ENCODE data around the gene PKD2. TPM values are rescaled to one million over a fixed set of nuclear protein-coding genes. Genes with fewer than 3 reads are reported as not detected.
"Not testable (repeated sequence)": the region's sequence is repeated elsewhere in the genome, so short reads cannot be mapped to it uniquely, and the experiment has no call there.

PKD2 gene
- total and polyA plus RNA-seq, 10 donors = 3.5 to 23.0 (median 15.5) TPM

GRCh38 chr4:88102026-88102425, 94.6 kb downstream of the PKD2 start:
- no peaks in the 10 kb centered on the region for H3K9me3 ChIP-seq
- H3K4me1 ChIP-seq = peaks cover 0 to 9% (median under 1%) of the 10 kb centered on the region in 6 donors
- no peaks in the 10 kb centered on the region for H3K27me3 ChIP-seq (replicated peaks in 1 of 7)
- no peak for DNase-seq
- H3K4me3 ChIP-seq = no peak overlapping the region
- intact Hi-C loops (cut with DNase I; ENCODE audit: low total_unique reads) = no loop called here
- no peak overlapping the region for H3K27ac ChIP-seq
- TF ChIP-seq CTCF (IDR thresholded peaks at IDR 0.05 in 8 of 11, conservative IDR thresholded peaks at IDR 0.05 in 3 of 11) (no peak), POLR2AphosphoS5 (IDR thresholded peaks at IDR 0.05) (no peak), POLR2A (IDR thresholded peaks at IDR 0.05) (no peak)
- 64 to 79% (median 65%) methylated on average over 7 of the region's 7 CpGs for WGBS, 5 donors
- no peaks in the 10 kb centered on the region for H3K36me3 ChIP-seq

GRCh38 chr4:88104902-88105610, 97.6 kb downstream of the PKD2 start:
- no peaks in the 10 kb centered on the region for H3K36me3 ChIP-seq
- H3K27me3 ChIP-seq (replicated peaks in 1 of 7) = no peaks in the 10 kb centered on the region
- H3K9me3 ChIP-seq = no peaks in the 10 kb centered on the region
- intact Hi-C loops (cut with DNase I; ENCODE audit: low total_unique reads) = no loop called here
- no peak for DNase-seq
- no peak for TF ChIP-seq POLR2A (IDR thresholded peaks at IDR 0.05)
- peaks cover 0 to 22% (median 9%) of the 10 kb centered on the region in 6 donors for H3K4me1 ChIP-seq
- H3K4me3 ChIP-seq = no peak overlapping the region
- 87 to 95% (median 93%) methylated on average over 4 of the region's 4 CpGs for WGBS, 5 donors
- no peak overlapping the region for H3K27ac ChIP-seq

- intact Hi-C loops (cut with DNase I; ENCODE audit: low total_unique reads) = no loop called here
- no peak for DNase-seq
Measured at GRCh38 chr4:88106205-88106604, 98.8 kb downstream of the PKD2 start.

GRCh38 chr4:88107406-88108107, 100.1 kb downstream of the PKD2 start:
- Histone ChIP-seq H3K4me3 (no peak overlapping the region), H3K27me3 (replicated peaks in 1 of 7) (no peaks in the 10 kb centered on the region), H3K9me3 (no peaks in the 10 kb centered on the region), H3K27ac (peak overlapping the region in 5 of 8 donors; percentile 30 to 58 (median 51)), H3K36me3 (no peaks in the 10 kb centered on the region), H3K4me1 (peaks cover 0 to 15% (median 9%) of the 10 kb centered on the region in 6 donors)
- no peak for DNase-seq
- intact Hi-C loops (cut with DNase I; ENCODE audit: low total_unique reads) = no loop called here
- TF ChIP-seq CTCF (IDR thresholded peaks at IDR 0.05 in 8 of 11, conservative IDR thresholded peaks at IDR 0.05 in 3 of 11) (no peak), POLR2AphosphoS5 (IDR thresholded peaks at IDR 0.05) (no peak), POLR2A (IDR thresholded peaks at IDR 0.05) (no peak)
- WGBS, 5 donors = 22 to 44% (median 38%) methylated on average over 2 of the region's 2 CpGs

More at GRCh38 chr4:88106205-88106604, 98.8 kb downstream of the PKD2 start:
- Histone ChIP-seq H3K9me3 (no peaks in the 10 kb centered on the region), H3K27ac (no peak overlapping the region), H3K4me3 (no peak overlapping the region), H3K36me3 (no peaks in the 10 kb centered on the region), H3K27me3 (replicated peaks in 1 of 7) (no peaks in the 10 kb centered on the region), H3K4me1 (peaks cover 0 to 22% (median 9%) of the 10 kb centered on the region in 6 donors)
- 82 to 87% (median 86%) methylated on average over 3 of the region's 3 CpGs for WGBS, 5 donors
- TF ChIP-seq POLR2A (IDR thresholded peaks at IDR 0.05) (no peak), POLR2AphosphoS5 (IDR thresholded peaks at IDR 0.05) (no peak), CTCF (IDR thresholded peaks at IDR 0.05 in 8 of 11, conservative IDR thresholded peaks at IDR 0.05 in 3 of 11) (no peak)

- intact Hi-C loops (cut with DNase I; ENCODE audit: low total_unique reads); H3K27me3 ChIP-seq (replicated peaks in 1 of 7); H3K36me3 ChIP-seq; H3K9me3 ChIP-seq; DNase-seq; H3K4me3 ChIP-seq: not testable (repeated sequence)
- Histone ChIP-seq H3K4me1 (peaks cover 0 to 15% (median 9%) of the 10 kb centered on the region in 6 donors), H3K27ac (peak overlapping the region in 4 of 8 donors; percentile 30 to 58 (median 52))
- WGBS, 5 donors = 84 to 95% (median 88%) methylated on average over 7 of the region's 7 CpGs
Measured at GRCh38 chr4:88108108-88108465, 100.7 kb downstream of the PKD2 start.

Data from spleen (tissue), 11 donors.